Upper lobe of left lung (tissue), 6 donors: Measurements from ENCODE around the gene LRRIQ1. TPM values are rescaled to one million over a fixed set of nuclear protein-coding genes. Genes with fewer than 3 reads are reported as not detected.

Experiments
- ATAC-seq, 2 donors: fragments of 200-7000 bp; cut with Tn5 transposase; one replicate each; pipeline ENCODE4 v1.9.1; 2022; ENCODE audit warnings: mild to moderate bottlenecking in 2 of 2, moderate library complexity in 2 of 2; ENCODE audit not compliant: low FRiP score in 2 of 2
- DNase-seq, 2 donors: peaks; one replicate each; pipeline ENCODE4 v3.0.0-alpha.2; 2019 to 2020
- H3K27ac ChIP-seq, 4 donors: fragments of 200-600 bp; sonication (generic); one replicate each; pipeline ENCODE4 v1.5.1; 2016 to 2019
- H3K27me3 ChIP-seq, 4 donors: fragments of 200-600 bp; sonication (generic); one replicate each; pipeline ENCODE4 v1.5.1; 2017 to 2019
- H3K36me3 ChIP-seq, 4 donors: fragments of 200-600 bp; sonication (generic); one replicate each; pipeline ENCODE4 v1.5.1; 2016 to 2019
- H3K4me1 ChIP-seq, 4 donors: fragments of 200-600 bp; sonication (generic); one replicate each; pipeline ENCODE4 v1.5.1; 2018 to 2019
- H3K4me3 ChIP-seq, 4 donors: fragments of 200-600 bp; sonication (generic); one replicate each; pipeline ENCODE4 v1.5.1; 2017 to 2019; ENCODE audit warnings: mild to moderate bottlenecking in 2 of 4, moderate library complexity in 1 of 4
- H3K9me3 ChIP-seq, 4 donors: fragments of 200-600 bp; sonication (generic); one replicate each; pipeline ENCODE4 v1.5.1; 2018 to 2019
- EP300 ChIP-seq, 4 donors: sonication (generic); formaldehyde crosslinking; IDR thresholded peaks; one replicate each; pipeline ENCODE4 v1.5.1; 2017; ENCODE audit warnings: antibody characterized with exemption in 4 of 4, control low read depth in 2 of 4
- POLR2A ChIP-seq, 4 donors: fragments of 450-650 bp; IDR thresholded peaks; one replicate each; pipeline ENCODE4 v1.5.1; 2016 to 2017; ENCODE audit warnings: antibody characterized with exemption in 4 of 4, mild to moderate bottlenecking in 2 of 4
- POLR2AphosphoS5 ChIP-seq, 2 donors: sonication (generic); formaldehyde crosslinking; IDR thresholded peaks; one replicate each; pipeline ENCODE4 v1.5.1; 2017; ENCODE audit warnings: antibody characterized with exemption in 2 of 2
- WGBS, 2 donors: methylation state at CpG; one replicate each; pipeline ENCODE4 v1.1.5; 2017 to 2018; 5-methylcytosine and 5-hydroxymethylcytosine counted together
- total RNA-seq, 6 donors: library from RNA; depleted of rRNA in 4 of 6; stranded (reverse); fragments of >200 nt in 4 of 6; gene quantifications; one replicate each; pipeline versions ENCODE4 v1.1.0 to v1.2.1, GENCODE V29; 2016 to 2021
- TF ChIP-seq, protein P1 (sequence below), 6 experiments: fragments of 450-650 bp in 4 of 6; fragments of 200-600 bp in 2 of 6; sonication (generic) in 2 of 6; IDR thresholded peaks; one replicate each; pipeline ENCODE4 v1.5.1; 2016 to 2019; ENCODE audit warnings: antibody characterized with exemption in 6 of 6
- donor health status: DM: no; HTN: no; CAD: no; lungs with moderate emphysema.
- donor health status: DM: no; HTN: yes; CAD: no; lungs with severe emphysema.

LRRIQ1 gene
- total RNA-seq, 6 donors from 2014 or later, result 0.54 to 37.7 (median 6.0) TPM

DNA sequence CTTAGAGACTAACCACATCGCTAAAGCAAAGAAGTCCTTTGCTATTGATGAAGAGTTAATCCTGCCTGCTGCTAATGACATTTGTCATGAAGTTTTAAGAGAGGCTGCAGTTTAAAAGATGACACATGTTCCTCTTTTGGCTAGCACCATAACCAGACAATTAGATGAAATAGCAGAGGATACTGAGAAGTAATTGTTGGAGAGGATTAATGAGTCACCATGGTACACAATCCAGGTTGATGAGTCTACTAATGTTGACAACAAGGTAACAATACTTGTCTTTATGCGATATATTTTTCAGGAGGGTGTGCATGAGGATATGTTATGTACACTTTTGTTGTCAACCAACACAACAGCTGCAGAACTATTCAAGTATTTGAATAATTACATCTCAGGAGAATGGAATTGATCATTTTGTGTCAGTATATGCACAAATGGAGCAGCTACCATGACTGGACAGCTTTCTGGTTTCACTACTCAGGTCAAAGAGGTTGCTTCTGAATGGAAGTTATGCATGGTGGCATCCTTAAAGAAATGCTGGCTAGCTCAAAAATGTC, 56.7 kb downstream of the LRRIQ1 start:
- Histone ChIP-seq H3K9me3 (no peaks in the 10 kb centered on the region), H3K27me3 (no peaks in the 10 kb centered on the region), H3K4me3 (no peak overlapping the region), H3K36me3 (no peaks in the 10 kb centered on the region), H3K4me1 (no peaks in the 10 kb centered on the region), H3K27ac (no peak overlapping the region)
- DNase-seq, result no peak
- TF ChIP-seq, protein P1, sequence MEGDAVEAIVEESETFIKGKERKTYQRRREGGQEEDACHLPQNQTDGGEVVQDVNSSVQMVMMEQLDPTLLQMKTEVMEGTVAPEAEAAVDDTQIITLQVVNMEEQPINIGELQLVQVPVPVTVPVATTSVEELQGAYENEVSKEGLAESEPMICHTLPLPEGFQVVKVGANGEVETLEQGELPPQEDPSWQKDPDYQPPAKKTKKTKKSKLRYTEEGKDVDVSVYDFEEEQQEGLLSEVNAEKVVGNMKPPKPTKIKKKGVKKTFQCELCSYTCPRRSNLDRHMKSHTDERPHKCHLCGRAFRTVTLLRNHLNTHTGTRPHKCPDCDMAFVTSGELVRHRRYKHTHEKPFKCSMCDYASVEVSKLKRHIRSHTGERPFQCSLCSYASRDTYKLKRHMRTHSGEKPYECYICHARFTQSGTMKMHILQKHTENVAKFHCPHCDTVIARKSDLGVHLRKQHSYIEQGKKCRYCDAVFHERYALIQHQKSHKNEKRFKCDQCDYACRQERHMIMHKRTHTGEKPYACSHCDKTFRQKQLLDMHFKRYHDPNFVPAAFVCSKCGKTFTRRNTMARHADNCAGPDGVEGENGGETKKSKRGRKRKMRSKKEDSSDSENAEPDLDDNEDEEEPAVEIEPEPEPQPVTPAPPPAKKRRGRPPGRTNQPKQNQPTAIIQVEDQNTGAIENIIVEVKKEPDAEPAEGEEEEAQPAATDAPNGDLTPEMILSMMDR (IDR thresholded peaks at IDR 0.05), result no peak
- no peak for TF ChIP-seq POLR2AphosphoS5 (IDR thresholded peaks at IDR 0.05)
- no peak for TF ChIP-seq EP300 (IDR thresholded peaks at IDR 0.05)
- no peak for TF ChIP-seq POLR2A (IDR thresholded peaks at IDR 0.05)
- 66 to 73% methylated on average over 2 of the region's 2 CpGs for WGBS, 2 donors
- ATAC-seq, result no peak

DNA sequence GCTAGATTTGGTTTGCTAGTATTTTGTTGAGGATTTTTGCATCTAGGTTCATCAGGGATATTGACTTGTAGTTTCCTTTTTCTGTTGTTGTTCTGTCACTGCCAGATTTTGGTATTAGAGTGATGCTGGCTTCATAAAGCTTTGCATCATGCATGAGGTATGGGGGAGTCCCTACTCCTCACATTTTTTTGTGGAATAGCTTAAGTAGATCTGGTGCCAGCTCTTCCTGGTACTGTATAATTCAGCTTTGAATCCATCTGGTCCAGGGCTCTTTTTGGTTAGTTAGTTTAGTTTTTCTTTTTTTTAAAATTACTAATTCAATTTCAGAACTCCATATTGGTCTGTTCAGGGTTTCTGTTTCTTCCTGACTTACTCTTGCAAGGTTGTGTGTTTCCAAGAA, 59.4 kb downstream of the LRRIQ1 start:
- no peak for DNase-seq
- no peak for ATAC-seq

DNA sequence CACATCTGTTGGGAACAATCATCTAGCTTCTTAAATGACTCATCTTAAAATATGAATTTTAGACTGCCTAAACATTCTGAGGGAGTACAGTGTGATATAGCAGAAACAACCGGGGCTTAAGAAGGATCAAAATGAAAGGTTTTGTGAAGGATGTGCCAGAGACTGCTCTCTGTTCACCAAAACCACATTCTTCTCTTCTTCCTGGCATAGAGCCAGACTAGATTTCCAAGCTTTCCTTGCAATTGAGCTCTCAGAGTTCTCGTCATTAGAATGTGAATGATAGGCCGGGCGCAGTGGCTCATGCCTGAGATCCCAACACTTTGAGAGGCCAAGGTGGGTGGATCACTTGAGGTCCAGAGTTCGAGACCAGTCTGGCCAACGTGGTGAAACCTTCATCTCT, 94.5 kb downstream of the LRRIQ1 start:
- no peak for DNase-seq

More for the DNA sequence above, 59.4 kb downstream of the LRRIQ1 start:
- no peaks in the 10 kb centered on the region for H3K36me3 ChIP-seq
- H3K9me3 ChIP-seq, result no peaks in the 10 kb centered on the region
- no peak for TF ChIP-seq EP300 (IDR thresholded peaks at IDR 0.05)
- no peak for TF ChIP-seq POLR2A (IDR thresholded peaks at IDR 0.05)
- TF ChIP-seq, protein P1 (IDR thresholded peaks at IDR 0.05), result no peak
- TF ChIP-seq POLR2AphosphoS5 (IDR thresholded peaks at IDR 0.05), result no peak
- H3K4me1 ChIP-seq, result no peaks in the 10 kb centered on the region
- no peak overlapping the region for H3K27ac ChIP-seq
- H3K27me3 ChIP-seq, result no peaks in the 10 kb centered on the region
- no peak overlapping the region for H3K4me3 ChIP-seq

DNA sequence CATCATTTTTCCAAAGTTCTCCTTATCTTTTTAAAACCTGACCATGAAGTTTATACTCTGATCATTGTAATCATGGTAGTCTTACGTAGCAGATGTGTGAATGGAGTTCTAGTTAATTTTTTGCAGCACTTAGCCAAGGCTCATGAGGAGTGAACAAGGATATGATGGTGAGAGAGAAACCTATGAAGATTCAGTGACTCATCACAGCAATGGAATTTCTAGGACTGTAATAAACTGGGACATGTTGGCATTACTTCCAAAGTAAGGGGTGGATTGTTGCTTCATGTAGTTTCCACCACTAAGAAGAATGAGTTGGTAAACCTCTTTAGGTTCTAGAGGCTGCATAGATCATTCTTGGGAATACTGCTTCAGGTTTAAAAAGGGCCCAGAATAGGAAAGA, 102.7 kb downstream of the LRRIQ1 start:
- no peak overlapping the region for H3K4me3 ChIP-seq
- no peaks in the 10 kb centered on the region for H3K36me3 ChIP-seq
- 65 to 86% methylated on average over 1 of the region's 1 CpG for WGBS, 2 donors
- no peak for ATAC-seq
- H3K27ac ChIP-seq, result no peak overlapping the region
- no peaks in the 10 kb centered on the region for H3K27me3 ChIP-seq
- H3K9me3 ChIP-seq, result no peaks in the 10 kb centered on the region
- no peak for DNase-seq
- no peak for TF ChIP-seq POLR2A (IDR thresholded peaks at IDR 0.05)
- TF ChIP-seq, protein P1 (IDR thresholded peaks at IDR 0.05), result no peak
- TF ChIP-seq POLR2AphosphoS5 (IDR thresholded peaks at IDR 0.05), result no peak
- TF ChIP-seq EP300 (IDR thresholded peaks at IDR 0.05), result no peak
- no peaks in the 10 kb centered on the region for H3K4me1 ChIP-seq

More for the DNA sequence above, 94.5 kb downstream of the LRRIQ1 start:
- TF ChIP-seq, protein P1 (IDR thresholded peaks at IDR 0.05), result no peak
- no peak for TF ChIP-seq POLR2AphosphoS5 (IDR thresholded peaks at IDR 0.05)
- TF ChIP-seq EP300 (IDR thresholded peaks at IDR 0.05), result no peak
- TF ChIP-seq POLR2A (IDR thresholded peaks at IDR 0.05), result no peak
- no peak for ATAC-seq
- H3K36me3 ChIP-seq, result no peaks in the 10 kb centered on the region
- no peaks in the 10 kb centered on the region for H3K4me1 ChIP-seq
- H3K9me3 ChIP-seq, result no peaks in the 10 kb centered on the region
- no peak overlapping the region for H3K27ac ChIP-seq
- no peaks in the 10 kb centered on the region for H3K27me3 ChIP-seq
- 74 to 82% methylated on average over 6 of the region's 6 CpGs for WGBS, 2 donors
- no peak overlapping the region for H3K4me3 ChIP-seq

DNA sequence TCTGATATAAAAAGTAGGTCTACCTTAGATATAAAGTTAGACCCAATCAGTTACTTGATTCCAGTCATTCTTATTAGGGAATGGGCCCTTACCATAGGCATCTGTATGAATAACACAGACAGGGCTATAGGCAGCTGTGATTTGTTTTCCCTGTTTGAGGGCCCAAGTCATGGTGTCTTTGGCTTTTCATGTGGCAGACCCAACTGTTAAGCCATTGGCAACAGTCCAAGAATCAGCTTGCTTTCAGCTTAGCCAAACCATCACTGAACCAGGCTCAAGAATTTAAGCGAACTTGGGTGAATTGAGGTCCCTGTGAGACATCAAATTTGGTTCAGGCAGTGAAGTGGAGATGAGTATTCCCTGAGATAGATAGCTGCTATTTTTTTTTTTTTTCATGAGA, 111.2 kb downstream of the LRRIQ1 start:
- DNase-seq (no peak), ATAC-seq (no peak)
- Histone ChIP-seq H3K4me1 (no peaks in the 10 kb centered on the region), H3K9me3 (no peaks in the 10 kb centered on the region), H3K27ac (no peak overlapping the region), H3K36me3 (no peaks in the 10 kb centered on the region), H3K27me3 (no peaks in the 10 kb centered on the region), H3K4me3 (no peak overlapping the region)
- TF ChIP-seq, protein P1 (IDR thresholded peaks at IDR 0.05), result no peak
- TF ChIP-seq POLR2A (IDR thresholded peaks at IDR 0.05) (no peak), POLR2AphosphoS5 (IDR thresholded peaks at IDR 0.05) (no peak), EP300 (IDR thresholded peaks at IDR 0.05) (no peak)
- 100% methylated on average over 1 of the region's 1 CpG for WGBS, 2 donors
